D341Med (cell line): Measurements from ENCODE around the gene SRBD1.
A peak's percentile ranks its signal among the peaks of the same experiment; 100 is the strongest.

Source experiments
- DNase-seq: peaks from one replicate; pipeline ENCODE4 v3.0.0; 2012; ENCODE audit warnings: low spot score

SRBD1 gene

GRCh38 chr2:45636008-45636407 is 24.9 kb upstream of the SRBD1 start:
- DNase-seq: no peak

GRCh38 chr2:45634223-45634622 is 23.2 kb upstream of the SRBD1 start:
- no peak for DNase-seq

- DNase-seq: no peak
Observed at GRCh38 chr2:45631955-45632354, 20.9 kb upstream of the SRBD1 start.

GRCh38 chr2:45631319-45631718 is 20.3 kb upstream of the SRBD1 start:
- DNase-seq: no peak

GRCh38 chr2:45629971-45630370 is 18.9 kb upstream of the SRBD1 start:
- DNase-seq: no peak

- no peak for DNase-seq
Observed at GRCh38 chr2:45627911-45628310, 16.8 kb upstream of the SRBD1 start.

GRCh38 chr2:45626387-45627221 is 15.5 kb upstream of the SRBD1 start:
- DNase-seq: no peak

- DNase-seq: no peak
Observed at GRCh38 chr2:45625824-45626223, 14.8 kb upstream of the SRBD1 start.

- no peak for DNase-seq
Observed at GRCh38 chr2:45623098-45623497, 12.0 kb upstream of the SRBD1 start.

GRCh38 chr2:45622336-45623075 is 11.4 kb upstream of the SRBD1 start:
- DNase-seq: no peak

GRCh38 chr2:45617496-45617895 is 6.4 kb upstream of the SRBD1 start:
- no peak for DNase-seq

- no peak for DNase-seq
Observed at GRCh38 chr2:45616658-45617411, 5.8 kb upstream of the SRBD1 start.

- no peak for DNase-seq
Observed at GRCh38 chr2:45614871-45615415, 3.9 kb upstream of the SRBD1 start.

- DNase-seq: no peak
Observed at GRCh38 chr2:45614330-45614729, 3.3 kb upstream of the SRBD1 start.

- no peak for DNase-seq
Observed at GRCh38 chr2:45612731-45613130, 1.7 kb upstream of the SRBD1 start.

- DNase-seq: no peak
Observed at GRCh38 chr2:45612285-45612684, 1.2 kb upstream of the SRBD1 start.

- peak; percentile 58 for DNase-seq
Observed at GRCh38 chr2:45610281-45611019, 617 bp downstream of the SRBD1 start.

- DNase-seq: peak; percentile 43
Observed at GRCh38 chr2:45607701-45608100, 3.4 kb downstream of the SRBD1 start.

GRCh38 chr2:45606796-45607195 is 4.3 kb downstream of the SRBD1 start:
- no peak for DNase-seq

GRCh38 chr2:45605116-45605515 is 6.0 kb downstream of the SRBD1 start:
- DNase-seq: no peak

- no peak for DNase-seq
Observed at GRCh38 chr2:45602624-45603023, 8.4 kb downstream of the SRBD1 start.

GRCh38 chr2:45598545-45598944 is 12.5 kb downstream of the SRBD1 start:
- DNase-seq: no peak
